HG02588 (cell line): Measurements from ENCODE around the gene MMP23B.
"Not testable (repeated sequence)": the region's sequence is repeated elsewhere in the genome, so short reads cannot be mapped to it uniquely, and the experiment has no call there.

Experiments used
- ATAC-seq: cut with Tn5 transposase; IDR thresholded peaks from one replicate; pipeline ENCODE4 v1.9.1; 2021; ENCODE audit warnings: mild to moderate bottlenecking, moderate library complexity; ENCODE audit not compliant: unreplicated experiment

MMP23B gene

DNA sequence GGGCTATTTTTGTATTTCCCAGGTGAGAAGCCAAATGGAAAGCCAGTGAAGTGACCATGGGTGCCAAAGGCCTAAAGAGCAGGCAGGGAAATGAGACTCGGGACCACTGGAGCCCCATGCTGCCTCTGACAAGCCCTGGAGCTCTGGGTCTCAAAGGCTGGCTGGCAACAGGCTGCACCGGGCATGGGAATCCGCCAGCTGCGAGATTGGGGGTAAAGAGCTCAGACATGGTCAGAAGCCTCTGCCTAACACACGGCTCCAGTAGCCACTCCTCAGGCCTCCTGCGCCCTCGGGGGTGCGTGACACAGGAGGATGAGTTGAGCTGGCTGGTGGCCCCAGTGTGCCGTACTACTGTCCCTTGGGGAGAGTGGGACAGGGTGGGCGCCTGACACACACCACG is 32.3 kb downstream of the MMP23B start:
- ATAC-seq: not testable (repeated sequence)

DNA sequence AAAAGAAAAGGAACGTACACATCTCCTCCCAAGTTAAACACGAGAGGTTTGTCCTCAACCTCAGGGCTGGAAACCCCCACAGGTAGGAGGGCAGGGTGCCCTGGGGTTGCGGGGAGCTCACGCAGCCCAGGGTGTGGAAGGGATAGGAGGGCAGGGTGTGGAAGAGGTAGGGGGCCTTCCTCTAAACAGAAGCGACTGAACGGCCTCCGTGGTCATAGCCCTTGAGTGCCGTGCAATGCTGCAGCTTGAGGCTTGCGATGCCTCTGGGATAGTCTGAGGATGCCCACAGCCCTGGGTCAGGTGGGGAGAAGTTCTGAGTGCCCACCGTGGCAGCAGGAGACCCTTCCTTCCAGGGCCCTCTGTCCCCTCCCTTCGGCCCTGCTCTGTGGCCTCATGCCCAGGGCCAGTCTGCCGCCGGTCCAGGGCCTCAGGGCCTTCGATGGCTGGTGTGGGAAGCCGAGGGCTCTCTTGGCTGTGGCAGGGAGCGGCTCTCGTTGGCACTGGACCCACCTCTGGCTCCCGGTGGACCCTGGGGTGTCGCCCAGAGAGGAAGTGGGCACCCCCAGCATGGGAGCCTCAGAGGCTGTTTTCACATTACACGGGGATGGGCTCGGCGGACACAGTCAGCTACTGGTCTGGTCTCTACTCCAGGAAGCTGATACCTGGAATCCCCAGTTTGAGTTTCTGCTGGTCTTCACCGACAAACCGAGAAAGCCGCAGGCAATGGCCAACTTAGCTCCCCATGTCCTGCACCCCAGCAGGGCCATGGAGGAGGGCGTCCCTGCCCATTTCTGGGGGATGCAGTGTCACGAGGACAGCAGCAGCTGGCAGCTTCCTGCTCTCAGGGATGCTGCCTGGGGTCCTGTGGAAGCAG is 33.2 kb downstream of the MMP23B start:
- ATAC-seq: no peak

DNA sequence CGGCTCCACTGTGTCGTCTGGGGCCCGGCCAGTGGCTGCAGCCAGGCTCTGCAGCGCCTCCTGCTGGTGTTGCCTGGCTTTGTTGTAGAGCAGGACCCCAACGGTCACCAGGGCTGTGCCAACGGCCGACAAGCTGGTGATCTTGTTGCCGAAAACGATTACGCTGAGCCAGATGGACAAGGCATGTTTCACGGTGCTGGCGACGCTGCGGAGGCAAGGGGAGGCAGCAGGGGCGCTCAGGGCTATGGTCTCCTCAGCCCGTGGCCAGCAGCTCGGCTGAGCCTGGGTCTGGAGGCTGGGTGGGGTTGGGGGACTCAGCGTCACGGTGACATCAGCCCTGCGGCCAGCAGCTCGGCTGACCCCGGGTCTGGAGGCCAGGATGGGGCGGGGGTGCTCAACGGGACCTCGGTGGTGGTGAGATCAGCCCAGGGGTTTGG is 33.9 kb downstream of the MMP23B start:
- no peak for ATAC-seq

DNA sequence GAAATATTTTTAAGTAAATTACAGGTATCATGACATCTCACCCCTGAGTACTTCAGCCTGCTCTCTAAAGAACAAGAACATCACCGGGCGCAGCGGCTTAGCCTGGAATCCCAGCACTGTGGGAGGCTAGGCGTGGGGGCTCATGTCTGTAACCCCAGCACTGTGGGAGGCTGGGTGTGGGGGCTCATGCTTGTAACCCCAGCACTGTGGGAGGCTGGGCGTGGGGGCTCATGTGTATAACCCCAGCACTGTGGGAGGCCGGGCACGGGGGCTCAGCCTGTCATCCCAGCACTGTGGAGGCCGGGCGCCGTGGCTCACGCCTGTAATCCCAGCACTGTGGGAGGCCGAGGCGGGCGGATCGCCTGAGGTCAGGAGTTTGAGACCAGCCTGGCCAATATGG is 34.6 kb downstream of the MMP23B start:
- no peak for ATAC-seq

DNA sequence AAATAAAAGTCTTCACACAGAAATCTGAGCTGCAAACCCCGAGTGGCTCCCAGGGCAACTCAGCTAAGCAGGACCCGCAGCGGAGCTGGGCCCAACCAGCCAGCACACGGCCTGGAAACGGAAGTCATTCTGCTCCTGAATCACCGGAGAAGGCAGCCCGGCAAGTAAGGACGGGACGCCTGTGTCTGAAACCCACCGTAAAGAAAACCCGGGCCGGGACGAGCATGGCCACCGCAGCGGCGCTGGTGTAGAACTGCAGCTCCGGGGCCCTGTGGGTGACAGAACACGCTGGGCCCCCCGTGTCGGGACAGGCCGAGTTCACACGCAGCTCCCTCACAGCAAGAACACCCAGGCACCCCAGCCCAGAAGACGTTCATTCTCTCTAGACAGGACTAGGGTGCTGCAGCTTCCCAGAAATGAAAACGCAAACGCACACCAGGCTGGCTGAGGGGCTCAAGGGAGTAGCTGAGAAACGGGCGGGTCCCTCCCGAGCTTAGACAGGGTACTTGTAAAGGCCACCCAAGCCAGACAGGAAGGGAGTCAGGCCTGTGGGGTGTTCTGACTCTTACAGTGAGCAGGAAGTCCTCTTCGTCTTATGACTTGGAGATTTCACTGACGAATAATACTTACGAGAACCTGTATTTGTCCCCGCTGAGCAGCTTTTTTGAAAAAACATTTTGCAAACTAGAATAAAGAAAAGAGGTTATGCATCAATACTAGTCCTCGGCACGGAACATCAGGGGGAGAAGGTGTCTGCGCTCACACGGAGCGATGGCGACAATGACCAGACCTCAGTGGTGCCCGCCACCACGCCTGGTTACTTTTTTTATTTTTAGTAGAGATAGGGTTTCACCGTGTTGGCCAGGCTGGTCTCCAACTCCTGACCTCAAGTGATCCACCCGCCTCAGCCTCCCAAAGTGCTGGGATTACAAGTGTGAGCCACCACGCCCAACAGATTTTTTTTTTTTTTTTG is 37.8 kb downstream of the MMP23B start:
- no peak for ATAC-seq

DNA sequence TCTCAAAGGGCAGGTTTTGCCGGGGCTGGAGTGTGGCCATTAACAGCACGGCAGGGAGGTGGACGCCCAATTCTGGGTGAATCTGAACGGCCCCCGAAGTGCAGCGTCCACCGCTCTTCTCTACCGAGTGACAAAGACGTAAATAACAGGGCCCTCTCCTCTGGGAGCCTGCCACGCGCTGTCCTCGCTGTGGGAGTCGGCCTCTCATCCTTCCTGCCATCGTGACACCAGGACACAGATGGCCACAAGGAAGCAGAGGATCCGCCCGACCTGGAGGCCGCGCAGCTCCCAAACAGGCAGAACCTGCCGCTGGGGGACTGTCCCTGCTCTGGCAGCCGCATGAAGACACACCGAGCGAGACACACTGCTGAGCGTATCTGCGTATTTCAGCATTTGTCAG is 38.9 kb downstream of the MMP23B start:
- no peak for ATAC-seq

DNA sequence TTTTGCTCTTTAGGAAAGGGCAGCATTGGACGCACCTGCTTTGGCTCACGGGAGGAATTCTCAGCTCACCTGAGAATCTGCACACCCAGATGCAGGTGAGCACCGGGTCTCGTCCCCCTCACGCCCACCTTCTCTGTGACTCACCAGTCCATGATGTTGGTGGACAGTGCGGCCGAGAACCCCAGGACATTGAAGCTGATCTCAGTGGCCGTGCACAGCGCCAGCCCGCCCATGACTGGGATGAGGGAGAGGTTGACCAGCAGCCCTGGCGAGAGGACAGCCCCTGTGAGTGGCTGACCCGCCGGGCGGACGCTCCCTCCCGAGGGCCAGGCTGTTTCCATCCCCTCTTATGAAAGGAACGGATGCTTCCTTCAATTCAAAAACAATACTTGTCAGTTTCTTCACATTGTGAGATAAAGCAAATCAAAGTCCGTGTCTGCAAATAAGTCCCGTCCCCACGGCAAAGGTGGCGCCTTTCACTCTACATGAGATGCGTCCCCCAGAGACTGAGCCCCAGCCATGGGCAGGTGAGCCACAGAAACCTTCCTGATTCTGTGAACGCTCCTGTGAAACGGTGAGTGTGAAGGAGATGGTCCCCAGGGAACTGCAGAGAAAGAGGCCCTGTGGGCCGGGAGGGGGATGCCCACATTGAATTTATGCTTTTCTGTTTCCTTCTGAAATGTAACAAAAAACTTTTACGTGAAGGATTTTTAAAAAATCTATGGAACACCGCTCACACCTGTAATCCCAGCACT is 39.6 kb downstream of the MMP23B start:
- no peak for ATAC-seq

DNA sequence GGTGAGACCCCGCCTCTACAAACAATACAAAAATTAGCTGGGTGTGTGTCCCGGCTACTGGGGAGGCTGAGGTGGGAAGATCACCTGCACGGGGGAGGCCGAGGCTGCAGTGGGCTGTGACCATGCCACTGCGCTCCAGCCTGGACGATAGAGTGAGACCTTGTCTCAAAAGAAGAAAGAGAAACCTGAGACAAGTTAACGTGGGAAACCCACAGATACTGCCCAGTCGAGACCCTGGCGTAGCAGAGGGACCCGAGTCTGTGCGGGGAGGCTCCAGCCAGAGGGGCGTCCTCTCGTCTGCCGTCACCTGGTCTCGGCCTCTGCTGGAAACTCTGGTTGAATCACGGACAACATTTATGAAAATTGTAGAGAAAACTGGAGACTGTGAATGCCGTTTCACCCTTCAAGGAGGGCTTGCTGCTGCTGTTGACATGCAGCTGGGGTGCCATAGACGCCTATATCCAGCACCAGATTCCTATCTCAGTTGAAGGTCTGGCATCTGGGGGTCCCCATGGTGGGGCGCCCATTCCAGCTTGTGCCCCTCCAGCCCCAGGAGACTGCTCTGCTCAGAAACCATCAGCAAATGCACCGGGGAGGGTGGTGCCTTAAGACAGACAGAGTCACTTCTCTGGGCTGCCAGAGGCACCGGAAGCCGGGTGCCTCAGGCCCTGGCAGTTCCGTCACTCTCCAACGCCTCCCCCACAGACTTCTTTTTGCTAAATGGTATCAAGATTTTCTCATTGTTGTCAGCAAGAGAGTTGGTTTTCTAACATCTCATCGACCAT is 40.4 kb downstream of the MMP23B start:
- no peak for ATAC-seq

DNA sequence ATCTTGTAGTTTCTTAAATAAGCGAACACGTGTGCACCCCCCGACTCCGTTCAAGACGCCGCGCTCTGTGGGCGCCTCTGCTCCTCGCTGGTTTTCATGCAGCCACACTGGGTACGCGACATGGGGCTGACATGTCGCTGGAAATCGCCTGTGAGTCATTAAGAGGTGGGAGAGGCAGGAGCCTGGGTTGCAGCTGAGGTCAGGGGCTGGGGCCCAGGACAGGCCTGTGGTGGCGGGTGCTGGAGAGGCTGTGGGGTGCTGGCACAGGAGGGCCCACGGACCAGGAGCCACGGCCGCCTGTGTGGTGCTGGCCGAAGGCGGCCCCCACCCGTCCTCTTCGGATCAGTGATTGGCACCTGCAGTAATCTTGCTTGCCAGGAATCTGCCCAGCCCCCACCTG is 42.8 kb downstream of the MMP23B start:
- not testable (repeated sequence) for ATAC-seq

DNA sequence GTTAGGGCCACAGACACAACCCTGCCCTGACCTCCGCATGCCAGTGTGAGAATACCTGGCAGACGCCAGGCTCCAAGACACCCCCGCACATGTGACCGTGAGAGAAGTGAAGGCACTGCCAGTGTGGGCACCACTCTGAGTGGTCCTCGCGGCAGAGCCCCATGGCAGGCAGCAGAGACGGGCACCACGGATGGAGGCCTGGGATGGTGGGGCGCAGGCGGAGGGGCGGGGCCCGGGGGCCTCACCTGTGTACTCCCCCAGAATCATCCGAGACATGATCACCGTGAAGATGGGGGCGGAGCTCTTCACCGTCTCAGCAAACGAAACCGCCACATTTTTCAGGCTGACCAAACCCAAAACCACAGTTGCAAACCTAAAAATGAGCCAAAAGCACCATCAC is 43.2 kb downstream of the MMP23B start:
- ATAC-seq: not testable (repeated sequence)

DNA sequence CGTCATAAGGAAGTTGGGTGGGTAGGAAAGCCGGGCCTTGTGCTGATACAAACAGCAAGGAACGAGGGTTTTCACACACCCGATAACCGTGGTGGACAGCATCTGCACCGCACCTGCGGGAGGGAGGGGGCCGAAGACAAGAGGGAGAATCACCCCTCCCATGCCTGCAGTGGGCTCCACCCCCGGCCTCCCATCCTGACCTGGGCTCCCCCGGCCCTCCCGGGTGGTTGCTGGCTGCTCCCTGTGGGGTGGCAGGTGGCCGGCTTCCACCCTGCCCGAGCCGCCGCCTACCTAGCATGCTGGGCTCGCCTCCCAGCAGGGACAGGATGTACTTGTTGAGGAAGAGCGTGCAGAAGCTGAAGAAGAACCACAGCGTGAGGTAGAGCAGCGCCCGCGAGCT is 44.1 kb downstream of the MMP23B start:
- ATAC-seq: not testable (repeated sequence)

DNA sequence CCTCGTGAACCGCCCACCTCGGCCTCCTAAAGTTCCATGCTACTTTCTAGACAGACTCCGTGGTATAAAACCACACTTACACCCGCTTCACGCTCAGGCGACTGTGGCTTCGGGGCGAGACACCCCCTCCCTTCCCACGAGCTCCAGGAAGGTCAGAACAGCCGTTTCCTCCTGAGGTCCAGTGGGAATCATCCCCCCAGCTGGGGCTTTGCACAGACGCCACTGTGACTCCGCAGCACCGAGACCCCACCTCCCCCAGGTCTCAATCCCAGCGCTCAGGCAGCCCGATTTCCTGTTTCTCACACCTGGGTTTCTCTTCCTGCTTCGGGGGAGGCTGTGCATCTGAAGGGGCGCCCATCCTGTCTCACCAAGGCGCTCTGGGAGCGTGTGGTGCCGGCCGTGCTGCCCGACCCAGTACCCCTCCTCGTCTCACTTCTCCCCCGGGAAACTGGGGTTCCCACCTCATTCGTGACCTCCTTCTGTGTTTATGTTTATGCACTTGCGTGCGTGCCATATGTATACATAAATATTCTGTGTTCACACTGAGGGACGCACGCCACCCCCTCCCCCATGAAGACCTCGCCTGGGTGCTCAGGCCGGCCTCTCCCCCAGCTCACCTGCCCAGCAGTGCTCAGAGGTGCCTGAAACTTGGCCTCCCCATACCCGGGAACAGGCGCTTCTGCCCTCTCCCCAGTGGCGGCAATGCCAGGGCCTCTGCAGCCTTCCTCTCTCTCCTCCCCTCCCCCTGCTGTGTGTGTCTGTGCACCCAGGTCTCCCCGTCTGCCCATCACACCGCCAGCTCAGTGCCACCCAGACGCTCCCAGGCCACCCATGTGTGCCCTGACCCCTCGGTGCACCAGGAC is 46.0 kb downstream of the MMP23B start:
- ATAC-seq: peak; percentile 48

DNA sequence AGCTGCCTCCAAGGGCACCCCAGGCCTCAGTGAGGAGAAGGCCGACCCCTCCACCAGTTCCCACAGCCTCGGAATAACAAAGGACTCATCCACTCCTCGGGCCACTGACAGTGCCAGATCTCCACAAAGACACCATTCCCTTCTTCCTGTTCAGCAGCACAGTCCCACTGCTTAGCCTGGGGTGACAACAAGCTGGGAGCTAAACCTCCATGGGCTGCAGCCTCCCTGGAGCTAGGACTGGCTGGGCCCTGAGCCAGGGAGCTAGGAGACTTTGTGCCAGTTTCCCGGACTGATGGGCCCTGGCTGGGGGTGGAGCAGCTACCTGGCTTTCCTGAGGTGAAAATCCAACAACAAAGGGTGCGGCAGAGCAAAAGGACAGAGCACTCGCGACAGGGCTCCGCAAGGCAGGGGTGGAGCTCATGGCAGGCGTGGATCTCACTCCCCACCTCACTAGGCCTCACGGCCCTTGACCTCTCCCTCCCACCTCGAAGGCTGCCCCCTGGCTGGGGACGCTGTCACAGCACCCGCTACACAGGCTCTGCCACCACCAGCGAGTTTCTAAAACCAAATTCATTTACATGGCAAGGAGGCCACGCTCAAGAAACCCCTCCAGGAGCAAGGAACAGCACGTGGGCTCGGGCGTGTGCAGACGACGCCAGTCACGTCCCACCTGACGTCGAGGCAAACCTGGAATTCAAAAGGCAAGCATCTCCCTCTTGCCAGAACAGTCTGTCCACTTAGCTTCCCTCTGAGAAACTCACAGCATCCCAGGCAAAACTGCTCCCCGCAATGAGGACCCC is 46.8 kb downstream of the MMP23B start:
- no peak for ATAC-seq

DNA sequence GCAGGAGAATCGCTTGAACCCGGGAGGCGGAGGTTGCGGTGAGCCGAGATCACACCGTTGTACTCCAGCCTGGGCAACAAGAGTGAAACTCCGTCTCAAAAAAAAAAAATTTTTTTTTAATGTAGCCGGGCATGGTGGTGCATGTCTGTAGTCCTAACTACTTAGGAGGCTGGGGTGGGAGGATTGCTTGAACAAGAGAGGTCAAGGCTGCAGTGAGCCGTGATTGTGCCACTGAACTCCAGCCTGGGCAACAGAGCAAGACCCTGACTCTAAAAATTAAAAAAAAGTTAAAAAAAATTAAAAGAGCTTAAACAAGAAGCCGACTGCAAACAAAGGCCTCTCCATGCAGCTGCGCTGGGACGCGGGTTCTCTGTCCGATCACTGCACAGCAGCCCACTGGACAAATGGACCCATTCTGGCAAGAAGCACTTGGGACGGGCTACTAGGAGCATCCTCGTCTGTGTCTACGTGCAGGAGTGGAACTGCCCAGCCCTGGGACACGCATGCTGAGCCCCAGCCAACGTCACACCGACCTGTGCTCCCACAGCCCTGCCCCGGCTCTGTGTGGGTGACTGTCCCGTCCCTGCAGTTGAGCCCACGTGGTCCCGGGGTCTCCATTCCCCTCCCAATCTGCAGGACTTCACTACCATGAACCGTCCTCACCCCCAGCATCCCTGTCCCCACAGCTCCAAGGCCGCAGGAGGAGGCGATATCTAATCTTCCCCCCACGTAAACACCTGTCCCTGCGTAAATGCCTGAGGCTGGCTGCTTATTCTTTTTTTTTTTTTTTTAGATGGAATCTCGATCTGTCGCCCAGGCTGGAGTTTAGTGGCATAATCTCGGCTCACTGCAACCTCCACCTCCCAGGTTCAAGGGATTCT is 48.3 kb downstream of the MMP23B start:
- ATAC-seq: no peak

DNA sequence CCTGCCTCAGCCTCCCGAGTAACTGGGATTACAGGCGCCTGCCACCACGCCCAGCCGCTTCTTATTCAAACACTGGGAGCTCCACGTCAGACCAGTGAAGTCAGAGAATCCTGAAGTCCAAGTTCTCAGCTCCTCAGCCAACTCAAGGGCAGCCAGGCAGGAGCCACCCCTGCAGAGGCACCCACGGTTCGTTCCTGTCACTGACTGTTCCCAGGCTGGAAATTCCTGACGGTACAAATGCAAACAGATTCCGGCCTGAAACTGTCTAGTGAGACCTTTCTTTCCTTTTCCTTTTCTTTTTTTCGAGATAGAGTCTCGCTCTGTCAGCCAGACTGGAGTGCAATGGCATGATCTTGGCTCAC is 48.9 kb downstream of the MMP23B start:
- ATAC-seq: no peak

DNA sequence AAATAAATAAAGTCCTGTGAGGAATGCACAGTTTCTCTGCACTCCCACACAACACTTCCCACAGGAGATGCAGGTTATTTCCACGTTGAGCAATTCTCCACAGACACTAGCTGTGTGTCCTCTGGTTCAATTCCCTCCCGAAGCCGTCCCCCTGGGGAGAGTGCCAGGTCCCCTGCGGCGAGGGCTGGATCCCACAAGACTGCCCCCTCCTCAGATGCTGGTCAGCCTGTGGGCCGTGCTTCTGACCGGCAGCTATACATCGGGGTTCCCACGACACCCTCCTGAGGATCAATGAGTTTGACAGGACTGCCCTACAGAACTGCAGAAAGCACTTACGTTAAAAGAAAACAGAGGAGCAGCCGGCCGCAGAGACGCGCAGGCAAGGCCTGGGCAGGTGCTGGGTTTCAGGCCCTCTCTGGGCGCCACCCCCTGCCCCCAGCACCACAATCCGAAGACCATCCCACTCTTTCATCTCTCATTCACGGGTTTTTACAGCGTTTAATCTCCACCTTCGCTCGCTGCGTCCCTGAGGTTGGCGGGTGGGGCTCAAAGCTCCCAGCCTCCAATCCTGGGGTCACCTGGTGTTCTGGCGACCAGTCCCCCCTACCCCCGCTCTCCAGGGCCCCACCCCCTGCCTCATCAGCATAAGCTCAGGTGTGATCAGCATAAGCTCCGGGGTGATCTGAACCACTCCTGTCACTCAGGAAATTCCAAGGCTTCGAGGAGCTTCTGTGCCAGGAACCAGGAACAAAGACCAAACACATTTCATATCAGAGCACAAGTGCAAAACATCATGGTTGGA is 51.3 kb downstream of the MMP23B start:
- no peak for ATAC-seq
